ENCODE measurements around the gene ABCF2. TPM values are rescaled to one million over a fixed set of nuclear protein-coding genes. Genes with fewer than 3 reads are reported as not detected.

The ABCF2 gene
- total and polyA plus RNA-seq, 2 of the 13 experiments (the other 11 are each of a cell fraction or from before 2014, with no cell fraction given), result 16.3 to 42.5 TPM

DNA sequence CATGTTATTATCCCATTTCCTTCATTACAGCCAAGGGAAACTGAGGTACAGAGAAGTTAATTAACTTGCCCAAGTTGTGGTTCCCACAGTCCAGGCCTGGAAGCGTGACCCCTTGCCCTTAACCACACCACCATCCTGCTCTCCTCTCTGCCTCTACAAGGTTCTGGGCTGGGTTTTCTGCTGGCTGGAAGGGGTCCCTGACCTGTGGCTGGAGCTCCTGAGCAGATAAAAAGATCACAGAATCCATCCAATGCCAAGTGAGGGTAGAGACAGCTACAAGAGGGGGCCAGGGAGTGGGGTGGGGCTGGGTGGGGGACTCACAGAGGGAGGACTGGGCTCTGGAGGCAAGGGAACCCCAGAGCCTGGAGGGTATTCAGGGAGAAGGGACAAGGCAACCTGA, 49.7 kb downstream of the ABCF2 start:
- DNase-seq (ENCODE audit: low spot score), result no peak
- Histone ChIP-seq H3K36me3 (replicated peaks in 1 of 2; ENCODE audit: control insufficient read depth in 1 of 2, insufficient read depth in 2 of 2, low read length in 2 of 2) (no peaks in the 10 kb centered on the region), H3K9me3 (ENCODE audit: low read length) (no peaks in the 10 kb centered on the region), H3K9ac (ENCODE audit: insufficient read depth, low read depth, low read length) (no peak overlapping the region), H3K79me2 (ENCODE audit: insufficient read depth, low read length) (no peaks in the 10 kb centered on the region), H4K20me1 (ENCODE audit: insufficient read depth, low read length) (no peaks in the 10 kb centered on the region), H3K27ac (ENCODE audit: extremely low read length, insufficient read depth, low read length) (no peak overlapping the region), H3K4me1 (ENCODE audit: insufficient read depth, low read length) (no peaks in the 10 kb centered on the region), H3K27me3 (ENCODE audit: control insufficient read depth in 1 of 2, insufficient read depth in 2 of 2, low read length in 2 of 2) (peaks cover 2 to 54% of the 10 kb centered on the region in 2 experiments; a peak in 3 of 5 replicates), H3K4me3 (replicated peaks in 1 of 3; ENCODE audit: insufficient read depth in 1 of 3, low read depth in 2 of 3, low read length in 3 of 3) (no peak overlapping the region), H3K4me2 (ENCODE audit: low read depth, low read length) (no peak overlapping the region), H2AFZ (ENCODE audit: low read length) (no peak overlapping the region)
- CTCF ChIA-PET (ENCODE audit: low intra/inter-chr PET ratio, low total read pairs), result no interaction called here
- BruUV-seq (replicated peaks), result no TSS peak
- no peak for TF ChIP-seq ZNF607 (CRISPR knock-in tag; IDR thresholded peaks at IDR 0.05; ENCODE audit: borderline replicate concordance)
- TF ChIP-seq, protein P1, sequence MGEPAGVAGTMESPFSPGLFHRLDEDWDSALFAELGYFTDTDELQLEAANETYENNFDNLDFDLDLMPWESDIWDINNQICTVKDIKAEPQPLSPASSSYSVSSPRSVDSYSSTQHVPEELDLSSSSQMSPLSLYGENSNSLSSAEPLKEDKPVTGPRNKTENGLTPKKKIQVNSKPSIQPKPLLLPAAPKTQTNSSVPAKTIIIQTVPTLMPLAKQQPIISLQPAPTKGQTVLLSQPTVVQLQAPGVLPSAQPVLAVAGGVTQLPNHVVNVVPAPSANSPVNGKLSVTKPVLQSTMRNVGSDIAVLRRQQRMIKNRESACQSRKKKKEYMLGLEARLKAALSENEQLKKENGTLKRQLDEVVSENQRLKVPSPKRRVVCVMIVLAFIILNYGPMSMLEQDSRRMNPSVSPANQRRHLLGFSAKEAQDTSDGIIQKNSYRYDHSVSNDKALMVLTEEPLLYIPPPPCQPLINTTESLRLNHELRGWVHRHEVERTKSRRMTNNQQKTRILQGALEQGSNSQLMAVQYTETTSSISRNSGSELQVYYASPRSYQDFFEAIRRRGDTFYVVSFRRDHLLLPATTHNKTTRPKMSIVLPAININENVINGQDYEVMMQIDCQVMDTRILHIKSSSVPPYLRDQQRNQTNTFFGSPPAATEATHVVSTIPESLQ (CRISPR knock-in tag; conservative IDR thresholded peaks at IDR 0.05), result no peak
- no peak for TF ChIP-seq ZNF24 (IDR thresholded peaks at IDR 0.05)
- TF ChIP-seq KAT7 (CRISPR knock-in tag; IDR thresholded peaks at IDR 0.05; ENCODE audit: borderline replicate concordance), result no peak
- no peak for TF ChIP-seq ZNF431 (CRISPR knock-in tag; IDR thresholded peaks at IDR 0.05; ENCODE audit: borderline replicate concordance, low read depth)
- no peak for TF ChIP-seq ZNF724P (CRISPR knock-in tag; IDR thresholded peaks at IDR 0.05; ENCODE audit: borderline replicate concordance)
- TF ChIP-seq EED (CRISPR knock-in tag; IDR thresholded peaks at IDR 0.05), result no peak
- TF ChIP-seq FOXO1 (CRISPR knock-in tag; IDR thresholded peaks at IDR 0.05), result no peak
- TF ChIP-seq ZNF557 (CRISPR knock-in tag; IDR thresholded peaks at IDR 0.05), result no peak
- intact Hi-C loops (cut with micrococcal nuclease; ENCODE audit: unreplicated experiment) (loop anchor here (10.0 kb wide), 1 partner anchor 127 kb away; no protein-coding TSS in a partner anchor), in situ Hi-C loops (cut with HindIII; ENCODE audit: extremely low pct_ligation_motif_present, low pct_unique_long_range_greater_than_20kb) (no loop called here)
- no peak for ATAC-seq
- POLR2A ChIA-PET, result no interaction called here
- 10% methylated on average over 1 of the region's 1 CpG for WGBS (ENCODE audit: low lambda C conversion rate)
- no peak for FAIRE-seq
